B cell (primary cell): ENCODE results near the gene SMC1A. TPM values are rescaled to one million over a fixed set of nuclear protein-coding genes. Genes with fewer than 3 reads are reported as not detected.

ENCODE experiments used
- ATAC-seq: fragments of 200-7000 bp; cut with Tn5 transposase; one replicate; pipeline ENCODE4 v1.10.0; 2021; ENCODE audit warnings: low read depth, mild to moderate bottlenecking, moderate number of reproducible peaks, moderate library complexity
- CTCF ChIA-PET: fragments of 350-600 bp; sonication (Branson Sonifier 250); formaldehyde crosslinking; loops from one replicate; lab custom pipeline; 2021; ENCODE audit warnings: antibody characterized with exemption, inconsistent platforms; lab: Charles Lee
- POLR2A ChIA-PET: fragments of 350-600 bp; sonication (Branson Sonifier 250); formaldehyde crosslinking; loops from one replicate; lab custom pipeline; 2021; ENCODE audit warnings: antibody characterized with exemption; lab: Charles Lee
- DNase-seq: peaks from one replicate; pipeline ENCODE4 v3.0.0; 2013
- H2AFZ ChIP-seq: 2 replicates; pipeline ENCODE4 v1.6.1; 2012; ENCODE audit warnings: mild to moderate bottlenecking, low read depth, low read length; ENCODE audit not compliant: insufficient read depth, poor library complexity, severe bottlenecking
- H3K27ac ChIP-seq, 2 donors: 1 replicate in 1 of 2; 2 replicates in 1 of 2; pipeline ENCODE4 v1.5.1; 2012 to 2013; ENCODE audit warnings: low read length in 2 of 2, mild to moderate bottlenecking in 2 of 2, moderate library complexity in 1 of 2
- H3K27me3 ChIP-seq, 4 experiments: fragments of 200-600 bp in 1 of 4; sonication (generic) in 1 of 4; replicated peaks in 1 of 4; 1 replicate in 2 of 4; 2 replicates in 2 of 4; pipeline versions ENCODE4 v1.6.1 to v1.7.0; 2013 to 2016; ENCODE audit warnings: low read length in 3 of 4, mild to moderate bottlenecking in 2 of 4, mixed read lengths in 1 of 4, moderate library complexity in 1 of 4; ENCODE audit not compliant: insufficient read depth in 4 of 4, control insufficient read depth in 3 of 4; ENCODE audit errors: control extremely low read depth in 1 of 4
- H3K36me3 ChIP-seq, 2 experiments: replicated peaks in 1 of 2; 1 replicate in 1 of 2; 2 replicates in 1 of 2; pipeline versions ENCODE4 v1.6.1 to v1.7.1; 2013; ENCODE audit warnings: low read length in 1 of 2; ENCODE audit not compliant: insufficient read depth in 2 of 2, control insufficient read depth in 1 of 2; ENCODE audit errors: control extremely low read depth in 1 of 2, extremely low read depth in 1 of 2
- H3K4me1 ChIP-seq, 2 donors: fragments of 200-600 bp in 1 of 2; sonication (generic) in 1 of 2; 1 replicate in 1 of 2; 2 replicates in 1 of 2; pipeline versions ENCODE4 v1.5.1 to v1.6.1; 2013 to 2017; ENCODE audit warnings: low read length in 2 of 2; ENCODE audit not compliant: control insufficient read depth in 2 of 2, insufficient read depth in 2 of 2
- H3K4me2 ChIP-seq: replicated peaks from 2 replicates; pipeline ENCODE3; 2012; ENCODE audit warnings: mild to moderate bottlenecking, low read depth, low read length; ENCODE audit not compliant: poor library complexity, severe bottlenecking
- H3K4me3 ChIP-seq, 5 experiments: fragments of 200-600 bp in 1 of 5; sonication (generic) in 1 of 5; 1 replicate in 3 of 5; 2 replicates in 2 of 5; pipeline versions ENCODE4 v1.5.1 to v1.7.0; 2011 to 2016; ENCODE audit warnings: low read length in 4 of 5, mild to moderate bottlenecking in 4 of 5, low read depth in 2 of 5, control low read depth in 1 of 5, moderate library complexity in 1 of 5; ENCODE audit not compliant: insufficient read depth in 1 of 5; ENCODE audit errors: control extremely low read depth in 1 of 5, extremely low read depth in 1 of 5
- H3K79me2 ChIP-seq: fragments of 200-600 bp; sonication (generic); one replicate; pipeline ENCODE4 v1.6.0; 2016; ENCODE audit warnings: low read length; ENCODE audit not compliant: control insufficient read depth, insufficient read depth
- H3K9ac ChIP-seq: fragments of 200-600 bp; sonication (generic); 2 replicates; pipeline ENCODE4 v1.6.1; 2017; ENCODE audit warnings: mild to moderate bottlenecking, low read length, moderate library complexity
- H3K9me3 ChIP-seq, 3 donors: one replicate each; pipeline versions ENCODE4 v1.6.1 to v1.7.1; 2013; ENCODE audit warnings: low read length in 2 of 3; ENCODE audit not compliant: control insufficient read depth in 2 of 3, insufficient read depth in 1 of 3; ENCODE audit errors: control extremely low read depth in 1 of 3
- H4K20me1 ChIP-seq: 2 replicates; pipeline ENCODE4 v1.6.0; 2012; ENCODE audit warnings: mild to moderate bottlenecking, low read length; ENCODE audit not compliant: insufficient read depth, control insufficient read depth, poor library complexity, severe bottlenecking
- H3K27ac Mint-ChIP-seq: one replicate; pipeline ENCODE4 v1.8.0; 2021; ENCODE audit warnings: mixed read lengths
- H3K27me3 Mint-ChIP-seq: one replicate; pipeline ENCODE4 v1.8.0; 2021; ENCODE audit warnings: mixed read lengths
- H3K4me1 Mint-ChIP-seq: one replicate; pipeline ENCODE4 v1.8.0; 2021; ENCODE audit warnings: mixed read lengths
- H3K4me3 Mint-ChIP-seq: one replicate; pipeline ENCODE4 v1.8.0; 2021; ENCODE audit warnings: mixed read lengths
- H3K9me3 Mint-ChIP-seq: one replicate; pipeline ENCODE4 v1.8.0; 2022; ENCODE audit warnings: mixed read lengths; ENCODE audit not compliant: insufficient read depth
- CTCF ChIP-seq: fragments of 200-600 bp; IDR thresholded peaks from one replicate; pipeline ENCODE4 v1.8.0; 2022; ENCODE audit warnings: antibody characterized with exemption, mild to moderate bottlenecking
- EZH2 ChIP-seq: IDR thresholded peaks from 2 replicates; pipeline ENCODE4 v1.6.1; 2012; ENCODE audit warnings: borderline replicate concordance, low read depth, mild to moderate bottlenecking, moderate library complexity, low read length; ENCODE audit not compliant: insufficient read depth, poor library complexity, severe bottlenecking
- WGBS: methylation state at CpG from one replicate; pipeline ENCODE4 v1.1.5; 2013; ENCODE audit warnings: missing lambda C conversion rate; ENCODE audit not compliant: insufficient coverage; 5-methylcytosine and 5-hydroxymethylcytosine counted together
- intact Hi-C: fragments of 100-400 bp; cut with micrococcal nuclease; formaldehyde crosslinking; loops from one replicate; pipeline ENCODE4 v1.10.0; 2022
- polyA plus RNA-seq: library from polyadenylated mRNA; depleted of rRNA; stranded (reverse); fragments of >200 nt; gene quantifications from 2 replicates; pipeline ENCODE4 v1.2.3, GENCODE V29; 2012
- small RNA-seq: library from RNA; depleted of rRNA; stranded (forward); fragments of <200 nt; gene quantifications from one replicate; pipeline ENCODE3, GENCODE V24; 2012; ENCODE audit warnings: low replicate concordance, low read depth; ENCODE audit not compliant: insufficient read length
- total RNA-seq, 2 donors: library from RNA; stranded (reverse); fragments of 120-200 nt in 1 of 2; gene quantifications; 1 replicate in 1 of 2; 2 replicates in 1 of 2; pipeline versions ENCODE4 v1.2.3 to v1.2.4, GENCODE V29; 2013 to 2022

SMC1A gene
- total and polyA plus RNA-seq, 2 donors (not counting 1 experiment from before 2014, with no cell fraction given), result 17.3 to 67.6 TPM

- ChIA-PET POLR2A (no interaction called here), CTCF (no interaction called here)
- H3K27me3 Mint-ChIP-seq, result peaks cover 45% of the 10 kb centered on the region
- no CpG with 5 or more reads among the region's 1 CpG for WGBS
- H3K4me3 Mint-ChIP-seq, result no peak overlapping the region
- no peak overlapping the region for H3K9ac ChIP-seq
- H3K79me2 ChIP-seq, result no peaks in the 10 kb centered on the region
- H3K4me1 Mint-ChIP-seq, result peaks cover 12% of the 10 kb centered on the region
- H3K9me3 ChIP-seq, result no peaks in the 10 kb centered on the region
- H3K9me3 Mint-ChIP-seq, result no peaks in the 10 kb centered on the region
- ATAC-seq, result no peak
- no peak overlapping the region for H3K4me2 ChIP-seq
- H3K27me3 ChIP-seq, result peaks cover 0 to 31% (median 15%) of the 10 kb centered on the region in 4 experiments
- intact Hi-C loops, result no loop called here
- no peak for TF ChIP-seq CTCF
- TF ChIP-seq EZH2, result no peak
- H3K27ac ChIP-seq, result no peak overlapping the region
- H3K4me1 ChIP-seq, result peaks cover 10 to 18% of the 10 kb centered on the region in 2 donors
- no peak for DNase-seq
- H3K4me3 ChIP-seq, result no peak overlapping the region
- no peaks in the 10 kb centered on the region for H3K36me3 ChIP-seq
- no peaks in the 10 kb centered on the region for H4K20me1 ChIP-seq
- no peak overlapping the region for H3K27ac Mint-ChIP-seq
- H2AFZ ChIP-seq, result no peak overlapping the region
These were observed 97.7 kb downstream of the SMC1A start for GRCh38 chrX:53324803-53325202.

Small RNA genes within 50 kb of the gene (small RNA-seq; reads per million reads assigned to genes)
- not detected for gene AC245102.2
- not detected for gene MIR6857
- not detected for gene RF00019
- 2.3 reads per million, percentile 25 among the genes with 10 or more reads in this experiment for gene VTRNA3-1P

Other genes starting within 250 kb of the SMC1A start
- gene KDM5C, start 197.4 kb downstream of the SMC1A start, total RNA-seq, result 138 and 157 TPM in 2 replicates
- 116 and 129 TPM in 2 replicates for gene KDM5C, start 197.4 kb downstream of the SMC1A start, polyA plus RNA-seq
- gene IQSEC2, start 141.1 kb downstream of the SMC1A start, total RNA-seq, result 0.94 and 1.1 TPM in 2 replicates
- 0.45 and 0.58 TPM in 2 replicates for gene IQSEC2, start 141.1 kb downstream of the SMC1A start, polyA plus RNA-seq
- gene RIBC1, start 219 bp upstream of the SMC1A start, total RNA-seq, result 1.0 and 1.7 TPM in 2 replicates
- gene RIBC1, start 219 bp upstream of the SMC1A start, polyA plus RNA-seq, result 0.91 and 0.95 TPM in 2 replicates
- 48.2 and 49.7 TPM in 2 replicates for gene HSD17B10, start 11.7 kb upstream of the SMC1A start, total RNA-seq
- 35.6 and 66.5 TPM in 2 replicates for gene HSD17B10, start 11.7 kb upstream of the SMC1A start, polyA plus RNA-seq